Urinary bladder (tissue), 4 donors: Measurements from ENCODE around the gene BRSK2. TPM values are rescaled to one million over a fixed set of nuclear protein-coding genes. Genes with fewer than 3 reads are reported as not detected.
"Not testable (repeated sequence)": the region's sequence is repeated elsewhere in the genome, so short reads cannot be mapped to it uniquely, and the experiment has no call there.

Experiments
- DNase-seq: peaks from one replicate; pipeline ENCODE4 v3.0.0-alpha.2; 2015; ENCODE audit errors: extremely low spot score
- H3K27ac ChIP-seq: one replicate; pipeline ENCODE4 v1.5.1; 2013; ENCODE audit warnings: low read depth, mild to moderate bottlenecking, moderate library complexity
- H3K36me3 ChIP-seq: one replicate; pipeline ENCODE4 v1.6.1; 2013; ENCODE audit warnings: mild to moderate bottlenecking, moderate library complexity; ENCODE audit not compliant: insufficient read depth
- H3K4me1 ChIP-seq: one replicate; pipeline ENCODE4 v1.6.1; 2013; ENCODE audit warnings: mild to moderate bottlenecking, moderate library complexity; ENCODE audit not compliant: insufficient read depth
- H3K4me3 ChIP-seq: one replicate; pipeline ENCODE4 v1.5.1; 2013; ENCODE audit warnings: low read depth, low read length
- WGBS: extraction: QIAGEN DNeasy Blood & Tissue Kit; methylation state at CpG from one replicate; pipeline ENCODE4 v1.1.7; 2013; 5-methylcytosine and 5-hydroxymethylcytosine counted together
- polyA plus RNA-seq: library from polyadenylated mRNA; stranded (reverse); fragments of 200-250 nt; gene quantifications from one replicate; pipeline ENCODE4 v1.2.3, GENCODE V29; 2013
- total RNA-seq: library from RNA; depleted of rRNA; stranded (reverse); fragments of >200 nt; gene quantifications from one replicate; pipeline ENCODE4 v1.2.3, GENCODE V29; 2014
- donor health status: healthy with polysubstance abuse.
- donor health status: healthy.

The BRSK2 gene
- 3.0 TPM for total RNA-seq
- 2.6 TPM for polyA plus RNA-seq

DNA sequence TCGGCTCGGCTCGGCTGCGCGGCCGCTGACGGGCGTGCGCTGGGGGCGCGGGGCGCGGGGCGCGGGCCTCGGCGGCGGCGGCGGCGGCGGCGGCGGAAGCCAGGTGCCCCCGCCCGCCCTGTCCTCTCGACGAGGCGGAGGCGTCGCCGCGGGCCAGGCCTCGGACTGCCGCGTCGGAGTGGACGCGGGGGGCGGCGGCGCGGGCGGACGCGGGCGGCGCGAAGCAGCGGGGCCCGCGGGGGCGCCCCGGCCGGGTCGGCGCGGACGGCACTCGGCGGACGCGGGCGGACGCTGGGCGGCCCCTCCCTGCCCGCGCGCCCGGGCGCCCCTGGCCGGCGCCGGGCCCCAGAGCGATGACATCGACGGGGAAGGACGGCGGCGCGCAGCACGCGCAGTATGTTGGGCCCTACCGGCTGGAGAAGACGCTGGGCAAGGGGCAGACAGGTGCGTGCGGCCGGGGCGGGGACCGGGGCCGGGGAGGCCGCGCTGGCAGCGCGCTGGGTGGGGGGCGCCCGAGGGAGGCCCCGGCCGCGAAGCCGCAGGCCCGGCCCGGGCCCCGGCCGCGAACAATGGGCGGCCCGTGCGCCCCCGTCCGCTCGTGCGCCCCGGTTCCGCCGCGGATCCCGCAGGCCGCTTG, at the start of gene BRSK2:
TSS of gene BRSK2 (plus strand) at position 3 of the 637 bp plus-strand sequence. CDS start at position 354, 351 bp downstream.
- peaks cover 4% of the 10 kb centered on the region for H3K4me1 ChIP-seq
- WGBS: under 1% methylated on average over 119 of the region's 119 CpGs
- DNase-seq: no peak

GRCh38 chr11:1340111-1340510, 49.6 kb upstream of the BRSK2 start:
- WGBS: 65% methylated on average over 12 of the region's 12 CpGs
- Histone ChIP-seq H3K4me1 (no peaks in the 10 kb centered on the region), H3K36me3 (no peaks in the 10 kb centered on the region), H3K4me3 (no peak overlapping the region), H3K27ac (no peak overlapping the region)
- no peak for DNase-seq

More for the DNA sequence above, at the start of gene BRSK2:
- H3K27ac ChIP-seq: peak within 1 kb of the TSS; percentile 65
- H3K36me3 ChIP-seq: no peaks in the 10 kb centered on the region
- peak within 1 kb of the TSS; percentile 39 for H3K4me3 ChIP-seq

- not testable (repeated sequence) for H3K4me1 ChIP-seq, H3K27ac ChIP-seq, H3K4me3 ChIP-seq, DNase-seq, H3K36me3 ChIP-seq
- WGBS: 82% methylated on average over 10 of the region's 10 CpGs
Measured at GRCh38 chr11:1341226-1341625, 48.5 kb upstream of the BRSK2 start.

DNA sequence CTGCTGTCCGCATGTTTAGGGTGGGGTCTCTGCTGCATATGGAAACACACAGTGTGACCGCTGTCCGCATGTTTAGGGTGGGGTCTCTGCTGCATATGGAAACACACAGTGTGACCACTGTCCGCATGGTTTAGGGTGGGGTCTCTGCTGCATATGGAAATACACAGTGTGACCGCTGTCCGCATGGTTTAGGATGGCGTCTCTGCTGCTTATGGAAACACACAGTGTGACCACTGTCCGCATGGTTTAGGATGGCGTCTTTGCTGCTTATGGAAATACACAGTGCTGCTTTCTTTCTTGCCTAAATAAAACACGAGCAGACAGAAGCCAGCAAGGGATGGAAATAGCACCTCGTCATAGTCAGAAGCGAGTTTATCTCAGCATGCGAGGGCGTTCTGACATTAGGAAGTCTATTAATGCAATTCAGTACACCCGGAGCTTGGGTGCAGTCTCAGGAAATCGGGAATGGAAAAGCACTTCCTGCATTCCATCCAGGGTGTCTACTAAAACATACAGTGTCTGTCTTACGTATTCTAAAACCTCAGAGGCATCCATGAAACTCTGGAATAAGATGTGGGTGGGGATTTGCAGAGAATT, 47.7 kb upstream of the BRSK2 start:
- no peak for DNase-seq
- Histone ChIP-seq H3K27ac (no peak overlapping the region), H3K36me3 (no peaks in the 10 kb centered on the region), H3K4me3 (no peak overlapping the region), H3K4me1 (no peaks in the 10 kb centered on the region)
- WGBS: 42% methylated on average over 17 of the region's 17 CpGs

DNA sequence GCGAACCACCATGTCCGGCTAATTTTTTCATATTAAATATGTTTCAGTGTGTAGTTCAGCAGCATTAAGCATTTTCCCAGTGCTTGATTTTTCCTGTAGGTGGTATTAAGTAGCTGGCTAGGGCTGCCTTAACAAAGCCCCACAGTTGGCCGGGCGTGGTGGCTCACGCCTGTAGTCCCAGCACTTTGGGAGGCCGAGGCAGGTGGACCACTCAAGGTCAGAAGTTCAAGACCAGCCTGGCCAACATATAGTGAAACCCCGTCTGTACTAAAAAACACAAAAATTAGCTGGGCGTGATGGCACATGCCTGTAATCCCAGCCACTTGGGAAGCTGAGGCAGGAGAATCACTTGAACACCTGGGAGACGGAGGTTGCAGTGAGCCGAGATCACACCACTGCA, 46.8 kb upstream of the BRSK2 start:
- Histone ChIP-seq H3K27ac (no peak overlapping the region), H3K4me3 (no peak overlapping the region), H3K36me3 (no peaks in the 10 kb centered on the region), H3K4me1 (no peaks in the 10 kb centered on the region)
- 87% methylated on average over 10 of the region's 10 CpGs for WGBS
- no peak for DNase-seq

DNA sequence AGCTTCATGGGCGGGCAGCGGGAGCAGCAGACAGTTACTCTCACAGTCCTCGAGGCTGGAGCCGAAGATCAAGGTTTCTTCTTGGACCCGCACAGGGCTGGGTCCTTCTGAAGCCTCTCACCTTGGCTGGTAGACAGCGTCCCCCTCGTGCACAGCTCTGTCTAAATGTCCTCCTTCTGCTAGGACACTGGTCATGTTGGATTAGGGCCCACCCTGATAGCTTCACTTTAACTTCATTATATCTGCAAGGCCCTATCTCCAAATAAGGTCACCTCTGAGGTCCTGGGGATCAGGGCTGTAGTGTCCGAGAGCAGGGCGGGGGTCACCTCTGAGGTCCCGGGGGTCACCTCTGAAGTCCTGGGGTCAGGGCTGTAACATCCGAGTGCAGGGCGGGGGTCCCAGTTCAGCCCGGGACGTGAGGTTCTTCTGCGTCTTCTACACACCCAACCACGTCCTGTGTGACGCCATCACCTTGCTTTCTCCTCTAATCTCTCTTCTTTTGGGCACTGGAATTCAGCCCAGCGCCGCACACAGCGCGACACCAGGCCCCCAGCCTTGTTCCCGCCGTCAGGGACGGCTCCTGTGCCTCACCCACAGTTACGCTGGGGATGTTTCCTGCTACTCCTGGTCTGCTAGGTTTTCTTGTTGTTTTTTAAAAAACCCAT, 46.2 kb upstream of the BRSK2 start:
- no peak for DNase-seq
- no peak overlapping the region for H3K27ac ChIP-seq
- WGBS: 78% methylated on average over 25 of the region's 25 CpGs
- no peaks in the 10 kb centered on the region for H3K4me1 ChIP-seq
- H3K4me3 ChIP-seq: no peak overlapping the region
- H3K36me3 ChIP-seq: no peaks in the 10 kb centered on the region

DNA sequence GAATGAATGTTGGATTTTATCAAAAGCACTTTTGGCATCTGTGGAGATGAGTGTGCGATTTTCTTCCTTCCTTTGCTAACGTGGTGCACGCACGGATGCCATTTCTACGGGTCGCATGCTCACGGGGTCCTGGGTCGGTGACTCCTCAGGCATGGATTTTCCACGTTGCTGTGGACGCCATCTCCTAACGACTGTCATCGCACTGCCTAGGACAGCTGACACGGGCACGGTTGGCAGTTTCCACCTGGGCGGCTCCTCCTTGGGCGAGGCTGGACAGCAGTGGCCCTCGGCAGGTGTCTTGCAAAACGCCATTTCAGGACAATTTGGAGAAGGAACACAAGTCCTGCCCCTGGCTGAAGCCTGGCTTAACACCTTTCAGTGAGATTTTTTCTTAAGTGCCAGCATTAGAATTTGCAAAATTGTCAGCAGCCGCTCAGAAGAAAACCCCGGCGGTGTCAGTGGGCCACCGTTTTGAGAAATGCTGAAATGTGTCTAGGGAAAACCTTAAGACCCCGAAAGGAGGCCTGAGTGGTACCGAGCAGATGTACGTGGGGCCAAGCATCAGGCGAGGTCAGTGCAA, 45.6 kb upstream of the BRSK2 start:
- 83% methylated on average over 26 of the region's 26 CpGs for WGBS
- no peak for DNase-seq
- H3K27ac ChIP-seq: no peak overlapping the region
- no peaks in the 10 kb centered on the region for H3K36me3 ChIP-seq
- no peaks in the 10 kb centered on the region for H3K4me1 ChIP-seq
- no peak overlapping the region for H3K4me3 ChIP-seq

- Histone ChIP-seq H3K4me3 (no peak overlapping the region), H3K4me1 (no peaks in the 10 kb centered on the region), H3K36me3 (no peaks in the 10 kb centered on the region), H3K27ac (no peak overlapping the region)
- WGBS: 84% methylated on average over 28 of the region's 28 CpGs
- no peak for DNase-seq
Measured at GRCh38 chr11:1345737-1346513, 43.8 kb upstream of the BRSK2 start.

GRCh38 chr11:1346669-1347390, 42.9 kb upstream of the BRSK2 start:
- Histone ChIP-seq H3K36me3 (no peaks in the 10 kb centered on the region), H3K4me1 (no peaks in the 10 kb centered on the region), H3K27ac (no peak overlapping the region), H3K4me3 (no peak overlapping the region)
- no peak for DNase-seq
- WGBS: 86% methylated on average over 28 of the region's 28 CpGs

- not testable (repeated sequence) for H3K4me3 ChIP-seq, H3K4me1 ChIP-seq, DNase-seq, H3K36me3 ChIP-seq, H3K27ac ChIP-seq
- WGBS: 95% methylated on average over 18 of the region's 18 CpGs
Measured at GRCh38 chr11:1347411-1347999, 42.2 kb upstream of the BRSK2 start.

DNA sequence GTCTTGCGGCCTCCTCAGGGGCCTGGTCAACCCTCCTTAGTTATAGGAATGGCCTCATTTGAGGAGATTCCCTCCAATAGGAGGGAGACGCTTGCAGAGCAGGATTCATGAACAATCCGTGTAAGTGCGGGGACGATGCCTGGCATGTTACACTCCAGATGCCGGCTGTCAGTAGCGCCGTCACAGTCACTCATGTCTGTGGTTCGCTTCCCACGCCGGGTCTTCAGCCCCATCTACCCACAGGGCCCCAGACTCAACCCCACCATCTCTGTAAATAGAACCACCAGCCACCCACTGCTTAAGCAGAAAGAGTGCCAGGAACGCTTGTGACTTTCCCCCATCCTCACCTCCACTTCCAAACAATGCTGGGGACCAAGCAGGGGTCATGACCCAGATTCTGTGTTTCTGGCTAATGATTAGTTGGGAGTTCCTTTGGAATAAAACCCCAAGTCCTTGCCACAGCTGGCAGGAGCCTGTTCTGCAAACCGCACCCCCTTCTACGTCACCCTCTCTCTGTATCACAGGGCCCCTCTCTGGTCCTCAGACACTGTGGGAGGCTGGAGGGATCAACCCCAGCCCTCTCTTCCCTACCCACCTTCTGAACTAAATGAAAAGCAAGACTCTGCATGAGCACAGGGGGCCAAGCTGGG, 41.5 kb upstream of the BRSK2 start:
- no peak overlapping the region for H3K4me3 ChIP-seq
- no peak for DNase-seq
- H3K4me1 ChIP-seq: no peaks in the 10 kb centered on the region
- no peaks in the 10 kb centered on the region for H3K36me3 ChIP-seq
- H3K27ac ChIP-seq: no peak overlapping the region
- 77% methylated on average over 14 of the region's 14 CpGs for WGBS

DNA sequence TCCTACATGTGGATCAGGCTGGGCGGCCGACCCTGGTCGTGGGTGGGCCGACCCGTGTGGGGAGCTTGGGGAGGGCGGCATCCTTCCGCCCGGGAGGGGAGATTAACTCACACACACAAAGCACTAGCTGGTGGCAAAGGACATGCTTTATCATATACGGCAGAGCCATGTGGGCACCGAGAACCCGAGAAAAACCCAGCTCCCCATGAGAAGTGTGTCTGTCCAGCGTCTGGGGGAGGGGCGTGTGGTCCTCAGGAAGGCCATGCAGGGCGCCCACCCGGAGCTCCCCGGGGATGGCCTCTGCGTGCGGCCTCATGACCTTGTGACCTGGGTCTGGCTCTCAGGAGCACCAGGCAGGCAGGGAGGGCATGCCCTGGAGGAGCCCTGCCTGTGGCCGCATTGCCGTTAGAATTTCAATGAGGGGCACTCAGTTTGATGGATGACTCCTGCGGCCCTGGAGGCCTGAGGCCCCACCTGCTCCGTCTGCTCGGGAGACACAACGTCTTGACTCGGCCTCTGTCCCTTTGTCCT, 40.9 kb upstream of the BRSK2 start:
- Histone ChIP-seq H3K4me1 (no peaks in the 10 kb centered on the region), H3K27ac (no peak overlapping the region), H3K4me3 (no peak overlapping the region), H3K36me3 (no peaks in the 10 kb centered on the region)
- DNase-seq: no peak
- 46% methylated on average over 25 of the region's 25 CpGs for WGBS
